Transverse colon (tissue), 3 donors: ENCODE results near the gene WDR77.

Experiments used
- EP300 ChIP-seq: sonication (generic); formaldehyde crosslinking; IDR thresholded peaks from one replicate; pipeline ENCODE4 v1.6.1; 2017; ENCODE audit warnings: antibody characterized with exemption, low read depth
- POLR2AphosphoS5 ChIP-seq, 3 donors: sonication (generic); formaldehyde crosslinking; IDR thresholded peaks; one replicate each; pipeline ENCODE4 v1.6.1; 2016; ENCODE audit warnings: antibody characterized with exemption in 3 of 3

GRCh38 chr1:111471012-111471411 is 22.0 kb upstream of the WDR77 start:
- TF ChIP-seq POLR2AphosphoS5 (IDR thresholded peaks at IDR 0.05): no peak
- no peak for TF ChIP-seq EP300
